GM18502 (cell line): ENCODE results near the gene SYCP3.
"Not testable (repeated sequence)": the region's sequence is repeated elsewhere in the genome, so short reads cannot be mapped to it uniquely, and the experiment has no call there.

Experiments
- ATAC-seq: cut with Tn5 transposase; IDR thresholded peaks from one replicate; pipeline ENCODE4 v1.9.1; 2021; ENCODE audit warnings: mild to moderate bottlenecking; ENCODE audit not compliant: unreplicated experiment, poor library complexity

SYCP3 gene

GRCh38 chr12:101761781-101762180, 22.5 kb upstream of the SYCP3 start:
- no peak for ATAC-seq

GRCh38 chr12:101761350-101761749, 22.1 kb upstream of the SYCP3 start:
- ATAC-seq, result no peak

- no peak for ATAC-seq
Measured at GRCh38 chr12:101759396-101760047, 20.3 kb upstream of the SYCP3 start.

GRCh38 chr12:101750152-101750551, 10.9 kb upstream of the SYCP3 start:
- no peak for ATAC-seq

GRCh38 chr12:101749657-101750056, 10.4 kb upstream of the SYCP3 start:
- ATAC-seq, result no peak

- ATAC-seq, result no peak
Measured at GRCh38 chr12:101748907-101749306, 9.6 kb upstream of the SYCP3 start.

- no peak for ATAC-seq
Measured at GRCh38 chr12:101747697-101748096, 8.4 kb upstream of the SYCP3 start.

GRCh38 chr12:101746661-101747060, 7.4 kb upstream of the SYCP3 start:
- ATAC-seq, result no peak

- ATAC-seq, result no peak
Measured at GRCh38 chr12:101746196-101746595, 6.9 kb upstream of the SYCP3 start.

- ATAC-seq, result no peak
Measured at GRCh38 chr12:101745481-101745880, 6.2 kb upstream of the SYCP3 start.

GRCh38 chr12:101743724-101744472, 4.6 kb upstream of the SYCP3 start:
- peak; percentile 97 for ATAC-seq

- ATAC-seq, result peak; percentile 2
Measured at GRCh38 chr12:101743242-101743641, 4.0 kb upstream of the SYCP3 start.

- ATAC-seq, result no peak
Measured at GRCh38 chr12:101740980-101741379, 1.7 kb upstream of the SYCP3 start.

GRCh38 chr12:101740566-101740965, 1.3 kb upstream of the SYCP3 start:
- no peak for ATAC-seq

- ATAC-seq, result no peak
Measured at GRCh38 chr12:101737476-101737875, 1.8 kb downstream of the SYCP3 start.

- not testable (repeated sequence) for ATAC-seq
Measured at GRCh38 chr12:101734482-101734881, 4.8 kb downstream of the SYCP3 start.

GRCh38 chr12:101733166-101733565, 6.1 kb downstream of the SYCP3 start:
- ATAC-seq, result no peak

- no peak for ATAC-seq
Measured at GRCh38 chr12:101732318-101732717, 6.9 kb downstream of the SYCP3 start.

- ATAC-seq, result no peak
Measured at GRCh38 chr12:101729842-101730241, 9.4 kb downstream of the SYCP3 start.

GRCh38 chr12:101727098-101727497, 12.2 kb downstream of the SYCP3 start:
- no peak for ATAC-seq

GRCh38 chr12:101722392-101722791, 16.9 kb downstream of the SYCP3 start:
- ATAC-seq, result no peak

GRCh38 chr12:101720118-101720517, 19.1 kb downstream of the SYCP3 start:
- no peak for ATAC-seq
